HCT116 (cell line): Measurements from ENCODE around the gene SPIRE2. TPM values are rescaled to one million over a fixed set of nuclear protein-coding genes. Genes with fewer than 3 reads are reported as not detected.

Experiments
- ATAC-seq: fragments of 200-7000 bp; cut with Tn5 transposase; 2 replicates; pipeline ENCODE4 v1.9.1; 2020; ENCODE audit warnings: mild to moderate bottlenecking, moderate library complexity
- BruUV-seq: library from RNA; stranded (reverse); fragments of 400-500 nt; replicated peaks from 2 replicates; lab custom pipeline; 2021; lab: Mats Ljungman, UMichigan
- CTCF ChIA-PET: fragments of 300-600 bp; sonication (Branson Sonifier 250); formaldehyde crosslinking; loops from one replicate; lab custom pipeline; 2021; ENCODE audit warnings: antibody characterized with exemption; lab: Charles Lee
- POLR2A ChIA-PET: fragments of 300-600, 350-600 bp; sonication (Branson Sonifier 250); formaldehyde crosslinking; loops from one replicate; lab custom pipeline; 2021; ENCODE audit warnings: antibody characterized with exemption; lab: Charles Lee
- RAD21 ChIA-PET, 2 experiments: fragments of 300-600 bp; sonication (Branson Sonifier 250); formaldehyde crosslinking; loops; one replicate each; lab custom pipeline; 2023; ENCODE audit warnings: low total read pairs in 2 of 2; ENCODE audit not compliant: uncharacterized antibody in 2 of 2, unreplicated experiment in 2 of 2, low non-redundant PET in 1 of 2; lab: Charles Lee
- DNase-seq: peaks from one replicate; pipeline ENCODE4 v3.0.0-alpha.2; 2010; ENCODE audit warnings: low read depth, low spot score
- H2AFZ ChIP-seq: fragments of 200-600 bp; shearing (Covaris generic), sonication (generic); 2 replicates; pipeline ENCODE4 v1.6.1; 2017; ENCODE audit warnings: low read depth, mixed run types, mixed read lengths, antibody characterized with exemption, low read length; ENCODE audit not compliant: poor library complexity, severe bottlenecking
- H3K27ac ChIP-seq: 2 replicates; pipeline ENCODE4 v1.5.1; 2012; ENCODE audit warnings: low read depth, low read length
- H3K27me3 ChIP-seq: fragments of 200-600 bp; sonication (generic); 2 replicates; pipeline ENCODE4 v1.6.1; 2016; ENCODE audit warnings: mixed run types, low read length, mixed read lengths; ENCODE audit not compliant: insufficient read depth
- H3K36me3 ChIP-seq, 2 experiments: fragments of 200-500 bp in 1 of 2; fragments of 200-600 bp in 1 of 2; sonication (Bioruptor generic) in 1 of 2; sonication (generic) in 1 of 2; 2 replicates each; pipeline versions ENCODE4 v1.5.1 to v1.6.1; 2014 to 2016; ENCODE audit warnings: low read length in 2 of 2, inconsistent platforms in 1 of 2, mixed read lengths in 1 of 2, mixed run types in 1 of 2; ENCODE audit not compliant: insufficient read depth in 2 of 2, control insufficient read depth in 1 of 2
- H3K4me1 ChIP-seq, 2 experiments: fragments of 200-600 bp in 1 of 2; sonication (generic) in 1 of 2; 2 replicates each; pipeline versions ENCODE4 v1.5.1 to v1.6.1; 2012 to 2017; ENCODE audit warnings: low read length in 2 of 2, inconsistent platforms in 1 of 2, mild to moderate bottlenecking in 1 of 2, mixed read lengths in 1 of 2, mixed run types in 1 of 2, moderate library complexity in 1 of 2; ENCODE audit not compliant: insufficient read depth in 2 of 2, control insufficient read depth in 1 of 2
- H3K4me2 ChIP-seq: fragments of 200-600 bp; sonication (generic); 2 replicates; pipeline ENCODE4 v1.6.1; 2017; ENCODE audit warnings: mixed run types, low read length, mixed read lengths
- H3K4me3 ChIP-seq, 2 experiments: fragments of 200-600 bp in 1 of 2; sonication (generic) in 1 of 2; replicated peaks in 1 of 2; 2 replicates each; pipeline ENCODE4 v1.5.1; 2011 to 2016; ENCODE audit warnings: low read length in 2 of 2, control low read depth in 1 of 2, low read depth in 1 of 2, mild to moderate bottlenecking in 1 of 2, mixed read lengths in 1 of 2, mixed run types in 1 of 2
- H3K79me2 ChIP-seq: fragments of 200-600 bp; sonication (generic); 2 replicates; pipeline ENCODE4 v1.6.1; 2017; ENCODE audit warnings: mild to moderate bottlenecking, mixed run types, low read length, moderate library complexity, mixed read lengths; ENCODE audit not compliant: insufficient read depth
- H3K9ac ChIP-seq: fragments of 200-600 bp; sonication (generic); 2 replicates; pipeline ENCODE4 v1.6.1; 2016; ENCODE audit warnings: low read length, mixed read lengths
- H3K9me2 ChIP-seq: fragments of 200-600 bp; sonication (generic), shearing (Covaris generic); 2 replicates; pipeline ENCODE4 v1.6.1; 2017; ENCODE audit warnings: mixed run types, mild to moderate bottlenecking, moderate library complexity; ENCODE audit not compliant: insufficient read depth
- H3K9me3 ChIP-seq, 2 experiments: fragments of 200-500 bp in 1 of 2; fragments of 200-600 bp in 1 of 2; sonication (Bioruptor generic) in 1 of 2; sonication (generic) in 1 of 2; 2 replicates each; pipeline ENCODE4 v1.6.1; 2014 to 2017; ENCODE audit warnings: low read length in 2 of 2, mixed read lengths in 2 of 2, inconsistent platforms in 1 of 2, low read depth in 1 of 2, mild to moderate bottlenecking in 1 of 2, mixed run types in 1 of 2, moderate library complexity in 1 of 2; ENCODE audit not compliant: control insufficient read depth in 1 of 2, insufficient read depth in 1 of 2
- H4K20me1 ChIP-seq: fragments of 200-600 bp; sonication (generic), shearing (Covaris generic); 2 replicates; pipeline ENCODE4 v1.6.1; 2017; ENCODE audit warnings: mixed run types, mild to moderate bottlenecking, moderate library complexity; ENCODE audit not compliant: insufficient read depth
- CBX3 ChIP-seq: IDR thresholded peaks from 2 replicates; pipeline ENCODE4 v1.6.1; 2012; ENCODE audit warnings: low read depth
- CEBPB ChIP-seq: IDR thresholded peaks from 2 replicates; pipeline ENCODE4 v1.6.1; 2012; ENCODE audit warnings: low read depth
- ELF1 ChIP-seq: IDR thresholded peaks from 2 replicates; pipeline ENCODE4 v1.6.1; 2012; ENCODE audit warnings: low read depth, borderline replicate concordance
- EZH2 ChIP-seq: fragments of 200-600 bp; sonication (generic); IDR thresholded peaks from 2 replicates; pipeline ENCODE4 v1.6.1; 2017; ENCODE audit warnings: antibody characterized with exemption, mixed run types
- POLR2AphosphoS5 ChIP-seq: IDR thresholded peaks from 2 replicates; pipeline ENCODE4 v1.6.1; 2011; ENCODE audit warnings: mild to moderate bottlenecking, low read depth, low read length, moderate library complexity
- RAD21 ChIP-seq: IDR thresholded peaks from 2 replicates; pipeline ENCODE4 v1.6.1; 2012; ENCODE audit warnings: low read depth, mild to moderate bottlenecking
- SP1 ChIP-seq: IDR thresholded peaks from 2 replicates; pipeline ENCODE4 v1.6.1; 2012; ENCODE audit warnings: low read depth
- TCF7L2 ChIP-seq: IDR thresholded peaks from 2 replicates; pipeline ENCODE4 v1.7.0; 2011; ENCODE audit warnings: borderline replicate concordance, inconsistent platforms; ENCODE audit not compliant: insufficient read depth, insufficient read length; ENCODE audit errors: extremely low read depth
- YY1 ChIP-seq: IDR thresholded peaks from 2 replicates; pipeline ENCODE4 v1.6.1; 2011; ENCODE audit warnings: low read length, low read depth, moderate library complexity, mild to moderate bottlenecking; ENCODE audit not compliant: insufficient replicate concordance; ENCODE audit errors: extremely low read depth
- ZNF274 ChIP-seq: fragments of 200-500 bp; sonication (Bioruptor generic); IDR thresholded peaks from 2 replicates; pipeline ENCODE4 v1.6.1; 2014; ENCODE audit warnings: mild to moderate bottlenecking, low read depth, low read length, inconsistent platforms
- intact Hi-C: fragments of 100-400 bp; cut with micrococcal nuclease; formaldehyde crosslinking; loops from 2 replicates; pipeline ENCODE4 v1.10.0; 2022
- total RNA-seq: library from RNA; stranded (reverse); gene quantifications from one replicate; pipeline ENCODE4 v1.2.1, GENCODE V29; 2021; ENCODE audit not compliant: unreplicated experiment
- TF ChIP-seq, protein P1 (sequence below), 3 experiments: fragments of 200-600 bp in 1 of 3; sonication (generic) in 1 of 3; IDR thresholded peaks in 2 of 3; conservative IDR thresholded peaks in 1 of 3; 2 replicates each; pipeline ENCODE4 v1.5.1; 2012 to 2017; ENCODE audit warnings: low read depth in 2 of 3, low read length in 2 of 3, antibody characterized with exemption in 1 of 3, borderline replicate concordance in 1 of 3, control low read depth in 1 of 3, mild to moderate bottlenecking in 1 of 3, mixed read lengths in 1 of 3, mixed run types in 1 of 3, moderate library complexity in 1 of 3; ENCODE audit not compliant: insufficient read depth in 1 of 3
- TF ChIP-seq, protein P2 (sequence below): IDR thresholded peaks from 2 replicates; pipeline ENCODE4 v1.6.1; 2012
- TF ChIP-seq, protein P3 (sequence below): IDR thresholded peaks from 2 replicates; pipeline ENCODE4 v1.6.1; 2012; ENCODE audit warnings: low read depth

The SPIRE2 gene
- total RNA-seq, 1 experiment from 2014 or later, result 21.2 TPM

DNA sequence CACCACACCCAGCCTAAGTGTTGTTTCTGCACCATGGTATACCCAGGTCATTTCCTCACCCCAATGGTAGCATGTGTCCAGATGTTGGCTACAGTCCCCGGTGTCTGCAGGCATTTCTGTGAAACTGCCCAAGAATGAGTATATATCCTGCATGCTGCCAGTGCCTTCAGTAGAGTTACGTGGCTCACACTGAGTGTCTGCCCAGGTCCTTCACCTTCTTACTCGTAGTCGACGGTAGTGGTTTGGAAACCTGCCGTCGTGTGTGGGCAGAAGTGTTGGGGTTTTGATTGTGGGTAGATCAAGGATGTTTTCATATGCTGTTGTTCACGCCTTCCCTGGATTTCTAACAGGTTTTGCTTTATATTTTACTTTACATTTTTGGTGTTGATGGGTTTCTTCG is 61.9 kb downstream of the SPIRE2 start:
- Histone ChIP-seq H3K9me2 (no peaks in the 10 kb centered on the region), H3K9me3 (no peaks in the 10 kb centered on the region), H3K4me2 (no peak overlapping the region), H4K20me1 (no peaks in the 10 kb centered on the region), H2AFZ (no peak overlapping the region), H3K27me3 (no peaks in the 10 kb centered on the region), H3K27ac (no peak overlapping the region), H3K4me1 (no peaks in the 10 kb centered on the region), H3K4me3 (no peak overlapping the region), H3K36me3 (peaks cover 58 to 71% of the 10 kb centered on the region in 2 experiments), H3K9ac (no peak overlapping the region), H3K79me2 (peaks cover 24% of the 10 kb centered on the region; the same call in 1 of the 2 replicates)
- CTCF ChIA-PET, result no interaction called here
- BruUV-seq, result no TSS peak
- intact Hi-C loops, result no loop called here
- DNase-seq (no peak), ATAC-seq (no peak)
- TF ChIP-seq, protein P1, sequence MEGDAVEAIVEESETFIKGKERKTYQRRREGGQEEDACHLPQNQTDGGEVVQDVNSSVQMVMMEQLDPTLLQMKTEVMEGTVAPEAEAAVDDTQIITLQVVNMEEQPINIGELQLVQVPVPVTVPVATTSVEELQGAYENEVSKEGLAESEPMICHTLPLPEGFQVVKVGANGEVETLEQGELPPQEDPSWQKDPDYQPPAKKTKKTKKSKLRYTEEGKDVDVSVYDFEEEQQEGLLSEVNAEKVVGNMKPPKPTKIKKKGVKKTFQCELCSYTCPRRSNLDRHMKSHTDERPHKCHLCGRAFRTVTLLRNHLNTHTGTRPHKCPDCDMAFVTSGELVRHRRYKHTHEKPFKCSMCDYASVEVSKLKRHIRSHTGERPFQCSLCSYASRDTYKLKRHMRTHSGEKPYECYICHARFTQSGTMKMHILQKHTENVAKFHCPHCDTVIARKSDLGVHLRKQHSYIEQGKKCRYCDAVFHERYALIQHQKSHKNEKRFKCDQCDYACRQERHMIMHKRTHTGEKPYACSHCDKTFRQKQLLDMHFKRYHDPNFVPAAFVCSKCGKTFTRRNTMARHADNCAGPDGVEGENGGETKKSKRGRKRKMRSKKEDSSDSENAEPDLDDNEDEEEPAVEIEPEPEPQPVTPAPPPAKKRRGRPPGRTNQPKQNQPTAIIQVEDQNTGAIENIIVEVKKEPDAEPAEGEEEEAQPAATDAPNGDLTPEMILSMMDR (IDR thresholded peaks at IDR 0.05 in 2 of 3, conservative IDR thresholded peaks at IDR 0.05 in 1 of 3; ENCODE audit: borderline replicate concordance in 1 of 3, insufficient read depth in 1 of 3, low read depth in 2 of 3, low read length in 2 of 3), result no peak
- no peak for TF ChIP-seq ZNF274
- TF ChIP-seq CEBPB, result no peak
- TF ChIP-seq RAD21, result no peak
- no peak for TF ChIP-seq CBX3
- POLR2A ChIA-PET, result no interaction called here
- RAD21 ChIA-PET, result no interaction called here

DNA sequence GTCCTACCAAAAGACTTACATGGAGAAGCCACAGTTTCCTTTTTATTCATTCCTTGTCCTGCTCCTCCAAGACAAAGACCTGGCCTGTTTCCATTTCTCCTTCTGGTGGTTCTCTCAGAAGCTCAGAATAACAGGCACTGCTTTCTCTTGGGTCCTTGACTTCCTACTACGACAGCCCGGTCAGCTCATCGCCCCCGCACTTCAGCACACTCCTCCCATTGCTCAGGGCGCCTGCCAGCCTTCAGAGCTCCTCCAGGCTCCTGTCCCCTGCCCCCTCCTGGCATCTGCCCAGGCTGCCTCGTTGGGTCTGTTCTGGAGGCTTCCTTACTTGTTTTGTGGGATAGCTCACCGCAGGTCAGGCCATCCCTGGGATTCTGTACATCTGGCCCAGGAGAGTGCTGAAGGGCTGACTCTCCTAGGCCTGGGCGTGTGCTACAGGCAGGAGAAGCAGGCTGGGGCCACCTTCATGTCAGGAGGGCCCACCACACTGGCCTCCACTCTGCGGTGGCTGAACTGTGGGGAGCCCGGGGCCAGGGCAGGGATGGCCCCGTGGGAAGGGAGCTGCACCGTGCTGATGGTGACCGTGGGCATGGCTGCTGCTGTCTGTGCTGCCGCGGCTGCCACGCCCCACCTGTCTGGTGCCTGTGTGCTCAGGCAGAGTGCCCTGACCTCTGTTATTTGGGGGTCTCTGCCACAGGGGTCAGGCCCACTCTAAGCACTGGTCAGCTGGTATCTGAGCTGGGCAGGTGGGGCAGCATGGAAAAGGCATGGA is 62.8 kb downstream of the SPIRE2 start:
- H3K27me3 ChIP-seq, result no peaks in the 10 kb centered on the region
- peaks cover 24% of the 10 kb centered on the region; the same call in 1 of the 2 replicates for H3K79me2 ChIP-seq
- no peaks in the 10 kb centered on the region for H4K20me1 ChIP-seq
- no peaks in the 10 kb centered on the region for H3K9me3 ChIP-seq
- H3K9ac ChIP-seq, result no peak overlapping the region
- no peaks in the 10 kb centered on the region for H3K4me1 ChIP-seq
- H3K27ac ChIP-seq, result no peak overlapping the region
- DNase-seq (no peak), ATAC-seq (no peak)
- no peak overlapping the region for H2AFZ ChIP-seq
- RAD21 ChIA-PET, result no interaction called here
- H3K9me2 ChIP-seq, result no peaks in the 10 kb centered on the region
- peaks cover 57 to 74% of the 10 kb centered on the region in 2 experiments for H3K36me3 ChIP-seq
- no TSS peak for BruUV-seq
- no peak overlapping the region for H3K4me3 ChIP-seq
- H3K4me2 ChIP-seq, result no peak overlapping the region
- intact Hi-C loops, result no loop called here
- CTCF ChIA-PET, result no interaction called here
- TF ChIP-seq EZH2 (no peak), SP1 (no peak), YY1 (no peak), TCF7L2 (no peak), CBX3 (no peak), ELF1 (no peak), ZNF274 (no peak), POLR2AphosphoS5 (no peak), CEBPB (no peak)
- TF ChIP-seq, protein P2, sequence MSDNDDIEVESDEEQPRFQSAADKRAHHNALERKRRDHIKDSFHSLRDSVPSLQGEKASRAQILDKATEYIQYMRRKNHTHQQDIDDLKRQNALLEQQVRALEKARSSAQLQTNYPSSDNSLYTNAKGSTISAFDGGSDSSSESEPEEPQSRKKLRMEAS, result no peak
- TF ChIP-seq, protein P3, sequence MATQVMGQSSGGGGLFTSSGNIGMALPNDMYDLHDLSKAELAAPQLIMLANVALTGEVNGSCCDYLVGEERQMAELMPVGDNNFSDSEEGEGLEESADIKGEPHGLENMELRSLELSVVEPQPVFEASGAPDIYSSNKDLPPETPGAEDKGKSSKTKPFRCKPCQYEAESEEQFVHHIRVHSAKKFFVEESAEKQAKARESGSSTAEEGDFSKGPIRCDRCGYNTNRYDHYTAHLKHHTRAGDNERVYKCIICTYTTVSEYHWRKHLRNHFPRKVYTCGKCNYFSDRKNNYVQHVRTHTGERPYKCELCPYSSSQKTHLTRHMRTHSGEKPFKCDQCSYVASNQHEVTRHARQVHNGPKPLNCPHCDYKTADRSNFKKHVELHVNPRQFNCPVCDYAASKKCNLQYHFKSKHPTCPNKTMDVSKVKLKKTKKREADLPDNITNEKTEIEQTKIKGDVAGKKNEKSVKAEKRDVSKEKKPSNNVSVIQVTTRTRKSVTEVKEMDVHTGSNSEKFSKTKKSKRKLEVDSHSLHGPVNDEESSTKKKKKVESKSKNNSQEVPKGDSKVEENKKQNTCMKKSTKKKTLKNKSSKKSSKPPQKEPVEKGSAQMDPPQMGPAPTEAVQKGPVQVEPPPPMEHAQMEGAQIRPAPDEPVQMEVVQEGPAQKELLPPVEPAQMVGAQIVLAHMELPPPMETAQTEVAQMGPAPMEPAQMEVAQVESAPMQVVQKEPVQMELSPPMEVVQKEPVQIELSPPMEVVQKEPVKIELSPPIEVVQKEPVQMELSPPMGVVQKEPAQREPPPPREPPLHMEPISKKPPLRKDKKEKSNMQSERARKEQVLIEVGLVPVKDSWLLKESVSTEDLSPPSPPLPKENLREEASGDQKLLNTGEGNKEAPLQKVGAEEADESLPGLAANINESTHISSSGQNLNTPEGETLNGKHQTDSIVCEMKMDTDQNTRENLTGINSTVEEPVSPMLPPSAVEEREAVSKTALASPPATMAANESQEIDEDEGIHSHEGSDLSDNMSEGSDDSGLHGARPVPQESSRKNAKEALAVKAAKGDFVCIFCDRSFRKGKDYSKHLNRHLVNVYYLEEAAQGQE, result no peak
- TF ChIP-seq, all 23 proteins: peak for 0
- POLR2A ChIA-PET, result no interaction called here
